ENCODE results near the gene CRABP2. TPM values are rescaled to one million over a fixed set of nuclear protein-coding genes. Genes with fewer than 3 reads are reported as not detected.

The CRABP2 gene
- total RNA-seq, 1 donor from 2014 or later: 1.4 TPM

- TF ChIP-seq CTCF (IDR thresholded peaks at IDR 0.05): no peak
- intact Hi-C loops (cut with DNase I): loop anchor here (5.0 kb wide), 1 partner anchor 36 kb away; the partner anchor contains the start of genes ISG20L2 and METTL25B
- no peak for ATAC-seq
- Histone ChIP-seq H3K9me3 (no peaks in the 10 kb centered on the region), H3K27ac (no peak overlapping the region), H3K27me3 (peaks cover 45% of the 10 kb centered on the region), H3K4me1 (peaks cover 10% of the 10 kb centered on the region), H3K4me3 (no peak overlapping the region), H3K36me3 (no peaks in the 10 kb centered on the region)
- no peak for DNase-seq
These were observed 14.2 kb downstream of the CRABP2 start for GRCh38 chr1:156691191-156691590.

DNA sequence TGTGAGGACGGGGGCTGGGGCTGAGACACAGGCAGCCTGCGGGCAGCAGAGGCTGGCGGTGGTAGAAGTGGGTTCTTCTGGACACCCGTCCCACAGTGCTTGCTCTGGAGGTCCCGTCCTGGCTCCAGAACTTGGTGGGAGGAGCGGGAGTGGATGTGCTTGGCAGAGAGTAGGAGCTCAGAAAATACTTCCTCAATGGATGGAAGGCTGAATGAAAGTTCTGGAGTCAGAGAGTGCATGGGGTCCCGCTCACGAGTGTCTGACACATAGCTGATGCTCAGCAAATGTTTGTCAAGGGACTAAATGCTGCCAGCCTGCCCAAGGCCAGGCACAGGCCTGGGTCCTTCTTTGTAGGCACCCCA is 14.7 kb downstream of the CRABP2 start:
- Histone ChIP-seq H3K4me3 (no peak overlapping the region), H3K27ac (no peak overlapping the region), H3K4me1 (peaks cover 10% of the 10 kb centered on the region), H3K36me3 (no peaks in the 10 kb centered on the region), H3K27me3 (peaks cover 50% of the 10 kb centered on the region), H3K9me3 (no peaks in the 10 kb centered on the region)
- DNase-seq (no peak), ATAC-seq (no peak)
- intact Hi-C loops (cut with DNase I): loop anchor here (5.0 kb wide), 1 partner anchor 37 kb away; the partner anchor contains the start of genes ISG20L2 and METTL25B
- TF ChIP-seq CTCF (IDR thresholded peaks at IDR 0.05): no peak

GRCh38 chr1:156689953-156690674 is 15.3 kb downstream of the CRABP2 start:
- ATAC-seq: no peak
- no peaks in the 10 kb centered on the region for H3K36me3 ChIP-seq
- no peak overlapping the region for H3K4me3 ChIP-seq
- no peak for TF ChIP-seq CTCF (IDR thresholded peaks at IDR 0.05)
- peaks cover 55% of the 10 kb centered on the region for H3K27me3 ChIP-seq
- intact Hi-C loops (cut with DNase I): loop anchor here (5.0 kb wide), 1 partner anchor 37 kb away; the partner anchor contains the start of genes ISG20L2 and METTL25B
- no peak overlapping the region for H3K27ac ChIP-seq
- no peaks in the 10 kb centered on the region for H3K9me3 ChIP-seq
- DNase-seq: no peak
- peaks cover 10% of the 10 kb centered on the region for H3K4me1 ChIP-seq

DNA sequence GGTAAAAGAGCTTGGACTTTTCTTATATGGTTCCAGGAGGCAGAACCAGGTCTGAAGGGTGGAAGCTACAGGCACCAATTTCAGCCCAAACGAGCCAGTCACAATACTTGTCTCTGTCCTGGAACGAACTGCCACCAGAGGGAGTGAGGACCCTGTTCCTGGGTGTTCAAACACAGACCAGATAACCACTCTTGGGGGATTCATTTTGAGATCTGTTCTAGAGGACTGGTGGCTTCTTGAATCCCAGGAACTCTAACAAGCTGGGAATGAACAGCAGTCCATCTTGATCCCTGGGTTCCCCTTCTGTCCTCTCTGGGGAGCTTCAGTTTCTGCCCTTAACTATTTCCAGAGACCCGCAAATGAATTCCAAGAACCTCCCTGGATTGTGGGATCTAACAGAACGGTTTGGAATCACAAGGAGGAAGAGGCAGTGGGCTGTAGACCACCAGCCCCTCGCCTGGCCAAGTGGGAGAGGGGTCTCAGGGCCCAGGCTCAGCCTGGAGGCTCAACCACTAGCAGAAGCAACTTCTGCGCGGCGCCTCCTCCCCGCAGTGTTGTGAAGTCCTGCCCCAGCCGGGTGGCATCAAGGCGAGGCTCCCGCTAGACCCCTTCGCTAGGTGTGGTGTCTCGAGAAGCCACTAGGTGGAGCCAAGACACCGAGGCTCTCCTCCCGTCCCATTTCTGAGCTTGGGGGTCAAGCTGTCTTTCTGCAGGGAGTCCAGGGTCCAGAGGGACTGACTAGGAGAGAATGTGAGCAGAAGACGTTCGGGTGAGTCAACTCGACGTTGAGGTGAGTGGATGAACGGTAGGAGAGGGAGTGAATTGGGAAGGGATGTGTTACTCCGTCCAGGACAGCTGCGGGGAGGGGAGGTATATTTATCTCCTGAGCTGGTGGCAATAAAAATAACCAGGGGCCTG is 16.1 kb downstream of the CRABP2 start:
- Histone ChIP-seq H3K4me1 (peaks cover 10% of the 10 kb centered on the region), H3K27ac (no peak overlapping the region), H3K9me3 (no peaks in the 10 kb centered on the region), H3K36me3 (no peaks in the 10 kb centered on the region), H3K27me3 (peaks cover 64% of the 10 kb centered on the region), H3K4me3 (no peak overlapping the region)
- peak; percentile 79 for DNase-seq
- intact Hi-C loops (cut with DNase I): no loop called here
- peak; percentile 91 for ATAC-seq
- TF ChIP-seq CTCF (IDR thresholded peaks at IDR 0.05): peak; percentile 91

GRCh38 chr1:156684227-156684782 is 21.1 kb downstream of the CRABP2 start:
- DNase-seq: no peak
- no peaks in the 10 kb centered on the region for H3K36me3 ChIP-seq
- ATAC-seq: no peak
- H3K4me3 ChIP-seq: no peak overlapping the region
- no peak overlapping the region for H3K27ac ChIP-seq
- no peak for TF ChIP-seq CTCF (IDR thresholded peaks at IDR 0.05)
- H3K4me1 ChIP-seq: no peaks in the 10 kb centered on the region
- no peaks in the 10 kb centered on the region for H3K9me3 ChIP-seq
- peaks cover 63% of the 10 kb centered on the region for H3K27me3 ChIP-seq
- intact Hi-C loops (cut with DNase I): no loop called here
